ENCODE measurements around the gene DPP7. TPM values are rescaled to one million over a fixed set of nuclear protein-coding genes. Genes with fewer than 3 reads are reported as not detected.

The DPP7 gene
- total and polyA plus RNA-seq, 2 of the 8 experiments (the other 6 are each of a cell fraction or from before 2014, with no cell fraction given): 21.2 to 26.8 TPM

DNA sequence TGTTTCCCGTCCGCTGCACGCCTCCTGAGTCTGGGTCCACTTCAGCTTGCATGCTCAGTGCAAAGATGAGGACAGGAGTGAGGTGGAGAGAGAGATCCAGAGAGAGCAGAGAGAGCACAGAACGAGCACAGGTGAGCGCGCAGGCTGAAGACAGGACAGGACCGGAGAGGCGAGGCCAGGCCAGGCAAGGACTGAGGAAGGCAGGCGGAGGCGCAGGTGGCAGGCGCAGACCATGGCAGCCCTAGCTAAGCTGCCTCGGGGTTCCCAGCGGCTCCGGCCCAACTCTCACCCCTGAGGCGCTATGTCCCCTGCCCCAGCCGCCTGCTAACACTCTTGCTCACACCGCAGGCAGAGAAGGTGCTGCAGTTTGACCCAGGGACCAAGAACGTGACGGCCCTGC lies 34.1 kb upstream of the DPP7 start (continued):
- TF ChIP-seq RFX5 (IDR thresholded peaks at IDR 0.05; ENCODE audit: borderline replicate concordance, low read depth, low read length): no peak
